BJ (cell line): ENCODE results near the gene CHGA. TPM values are rescaled to one million over a fixed set of nuclear protein-coding genes. Genes with fewer than 3 reads are reported as not detected.

Experiments
- CTCF ChIA-PET: fragments of 350-600 bp; formaldehyde crosslinking; extraction: SDS; loops from one replicate; lab custom pipeline; 2021; ENCODE audit warnings: antibody characterized with exemption, inconsistent platforms; lab: Yijun Ruan, JAX
- POLR2A ChIA-PET: fragments of 300-600 bp; sonication (Branson Sonifier 250); formaldehyde crosslinking; extraction: SDS; loops from one replicate; lab custom pipeline; 2021; ENCODE audit warnings: antibody characterized with exemption; lab: Charles Lee
- DNase-seq: peaks from one replicate; pipeline ENCODE4 v3.0.0-alpha.2; 2011; ENCODE audit warnings: low read depth
- H3K27me3 ChIP-seq: 2 replicates; pipeline ENCODE4 v1.6.0; 2011; ENCODE audit warnings: low read length; ENCODE audit not compliant: control insufficient read depth, insufficient read depth
- H3K36me3 ChIP-seq: 2 replicates; pipeline ENCODE4 v1.5.1; 2011; ENCODE audit warnings: low read length; ENCODE audit not compliant: control insufficient read depth, insufficient read depth
- H3K4me3 ChIP-seq: 2 replicates; pipeline ENCODE4 v1.5.1; 2011; ENCODE audit warnings: low read depth, mild to moderate bottlenecking, control low read depth, low read length
- CTCF ChIP-seq: IDR thresholded peaks from 2 replicates; pipeline ENCODE4 v1.5.1; 2011; ENCODE audit warnings: low read depth, mild to moderate bottlenecking, control low read depth, inconsistent platforms, low read length, moderate library complexity; ENCODE audit not compliant: insufficient read depth
- polyA plus RNA-seq: library from polyadenylated mRNA; depleted of rRNA; stranded (reverse); fragments of >200 nt; gene quantifications from 2 replicates; pipeline ENCODE4 v1.2.3, GENCODE V29; 2011

The CHGA gene
- polyA plus RNA-seq, 1 experiment, result not detected

- no peak for DNase-seq
- ChIA-PET POLR2A (no interaction called here), CTCF (no interaction called here)
- Histone ChIP-seq H3K27me3 (no peaks in the 10 kb centered on the region), H3K36me3 (no peaks in the 10 kb centered on the region; the same call in none of the 2 replicates), H3K4me3 (no peak overlapping the region)
- TF ChIP-seq CTCF, result no peak
These were observed 14.3 kb downstream of the CHGA start for GRCh38 chr14:92937051-92937937.

- ChIA-PET POLR2A (no interaction called here), CTCF (no interaction called here)
- TF ChIP-seq CTCF, result no peak
- H3K36me3 ChIP-seq, result no peaks in the 10 kb centered on the region; the same call in none of the 2 replicates
- H3K27me3 ChIP-seq, result no peaks in the 10 kb centered on the region
- H3K4me3 ChIP-seq, result no peak overlapping the region
- DNase-seq, result no peak
These were observed 15.4 kb downstream of the CHGA start for GRCh38 chr14:92938235-92938875.

- POLR2A ChIA-PET, result no interaction called here
- Histone ChIP-seq H3K4me3 (no peak overlapping the region), H3K27me3 (no peaks in the 10 kb centered on the region), H3K36me3 (no peaks in the 10 kb centered on the region; the same call in none of the 2 replicates)
- DNase-seq, result no peak
- CTCF ChIA-PET, result no interaction called here
- no peak for TF ChIP-seq CTCF
These were observed 16.1 kb downstream of the CHGA start for GRCh38 chr14:92938890-92939671.

- ChIA-PET CTCF (no interaction called here), POLR2A (no interaction called here)
These were observed 16.7 kb downstream of the CHGA start for GRCh38 chr14:92939699-92940098.

More at GRCh38 chr14:92939699-92940098, 16.7 kb downstream of the CHGA start:
- no peak for DNase-seq
- TF ChIP-seq CTCF, result no peak
- Histone ChIP-seq H3K27me3 (no peaks in the 10 kb centered on the region), H3K4me3 (no peak overlapping the region), H3K36me3 (no peaks in the 10 kb centered on the region; the same call in none of the 2 replicates)
